Ramos (cell line): ENCODE results near the gene CLSTN1.

Source experiments
- in situ Hi-C: fragments of 300-500 bp; cut with MboI; formaldehyde crosslinking; loops from one replicate; pipeline ENCODE4 v1.14.3; 2022; ENCODE audit warnings: low sequenced_read_pairs; ENCODE audit not compliant: unreplicated experiment

CLSTN1 gene

GRCh38 chr1:9852410-9853248 lies 28.9 kb upstream of the CLSTN1 start:
- in situ Hi-C loops, result no loop called here

DNA sequence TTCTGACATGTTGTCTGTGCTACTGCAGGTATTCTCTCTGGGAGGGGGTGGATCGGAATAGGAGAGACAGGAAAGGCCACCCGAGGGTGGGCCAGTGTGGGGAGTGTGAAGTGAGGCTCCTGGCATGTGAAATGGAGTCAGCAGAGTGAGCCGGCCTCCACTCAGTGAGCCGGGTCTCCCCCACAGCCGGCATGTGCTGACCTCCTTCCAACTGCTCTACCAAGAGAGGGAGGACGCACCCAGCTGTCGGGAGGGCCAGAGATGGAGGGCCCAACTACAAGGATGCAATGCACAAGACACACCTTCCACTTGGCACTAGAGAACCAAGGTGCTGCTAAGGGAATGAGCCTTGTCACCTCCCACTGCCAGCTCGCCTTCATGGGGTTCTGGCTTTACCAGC lies 28.2 kb upstream of the CLSTN1 start:
- in situ Hi-C loops, result no loop called here

DNA sequence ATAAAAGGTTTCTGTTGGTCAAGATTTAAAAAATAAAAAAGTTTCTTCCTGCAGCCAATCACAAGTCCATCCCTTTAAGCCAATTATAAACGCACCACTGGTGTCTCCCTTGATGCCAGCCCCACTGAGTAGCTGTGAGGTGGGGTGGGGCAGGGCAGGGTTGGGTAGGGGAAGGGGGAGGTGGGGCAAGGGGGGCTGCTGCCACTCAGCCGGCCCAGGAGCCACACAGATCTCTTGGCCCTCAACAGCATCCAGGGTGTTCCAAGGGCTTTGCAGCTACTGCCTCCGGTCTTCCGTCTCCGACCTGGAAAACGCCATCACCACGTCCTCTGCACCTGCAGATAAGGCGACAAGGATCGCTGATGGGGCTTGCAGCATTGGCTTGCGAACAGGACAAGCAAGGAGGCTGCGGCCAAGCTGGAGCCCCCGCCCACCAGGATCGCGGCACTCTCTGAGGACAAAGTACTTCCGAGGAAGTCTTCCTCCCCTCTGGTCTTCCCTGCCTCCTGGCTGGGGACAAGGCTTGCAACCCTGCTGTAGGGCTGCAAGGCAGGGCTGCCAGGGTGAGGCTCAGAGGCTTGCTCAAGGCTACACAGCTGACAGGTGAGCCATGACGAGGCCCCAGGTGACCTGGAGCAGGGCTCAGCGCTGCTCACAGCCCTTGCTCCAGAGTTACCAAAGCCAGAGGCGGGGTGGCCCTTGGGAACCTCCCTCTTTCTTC lies 26.8 kb upstream of the CLSTN1 start:
- in situ Hi-C loops, result no loop called here

DNA sequence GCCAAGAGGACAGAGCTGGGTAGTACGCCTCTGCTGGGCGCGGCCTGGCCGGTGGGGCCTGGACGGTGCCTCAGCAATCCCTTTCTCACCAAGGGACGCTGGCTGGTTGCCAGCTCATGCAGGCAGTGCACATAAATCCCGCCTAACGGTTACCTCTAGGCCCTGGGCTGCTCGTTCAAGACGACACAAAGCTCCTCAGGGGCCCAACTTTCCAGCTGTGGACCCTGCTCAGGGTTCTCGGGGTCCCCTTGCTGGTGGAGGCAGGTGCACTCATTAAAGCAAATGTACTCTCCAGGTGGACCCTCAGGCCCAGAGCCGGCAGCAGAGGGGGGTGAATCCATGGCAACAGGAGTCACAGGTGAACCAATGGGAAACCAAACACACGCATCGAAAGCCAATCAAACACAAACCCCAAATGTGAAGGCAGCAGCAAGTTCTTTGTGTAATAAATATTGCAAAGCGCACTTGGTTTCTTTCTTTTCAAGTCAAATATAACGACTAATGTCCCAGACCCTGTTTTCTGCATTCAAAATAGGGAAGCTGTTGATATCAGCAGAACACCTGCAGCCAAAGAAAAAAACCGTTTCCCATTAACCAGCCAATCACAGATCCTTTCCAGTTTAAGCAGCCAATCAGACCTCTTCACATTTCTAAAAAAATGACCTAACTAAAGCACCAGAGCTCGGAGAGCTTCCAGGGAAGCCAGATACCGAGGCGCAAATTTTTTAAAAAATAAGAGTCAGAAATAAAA lies 26.1 kb upstream of the CLSTN1 start:
- in situ Hi-C loops, result no loop called here

DNA sequence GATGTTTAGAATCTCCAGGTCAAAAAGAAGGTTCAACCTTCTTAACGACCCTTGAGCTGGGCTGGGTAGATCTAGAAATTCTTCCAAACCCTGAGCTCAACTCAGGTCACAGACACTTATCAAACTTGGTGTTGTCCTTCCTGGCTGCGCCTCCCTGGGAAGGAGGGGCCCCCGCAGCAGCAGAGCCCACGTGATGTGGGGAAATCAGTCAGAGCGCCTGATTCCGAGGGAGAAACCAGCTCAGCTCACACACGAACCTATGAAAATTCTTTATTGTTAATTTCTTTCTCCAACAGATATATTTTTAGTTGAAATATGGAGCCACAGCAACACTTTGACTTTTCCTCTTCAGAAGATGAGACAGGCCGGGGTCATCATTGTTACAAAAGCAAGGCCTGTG lies 24.3 kb upstream of the CLSTN1 start:
- in situ Hi-C loops, result no loop called here

DNA sequence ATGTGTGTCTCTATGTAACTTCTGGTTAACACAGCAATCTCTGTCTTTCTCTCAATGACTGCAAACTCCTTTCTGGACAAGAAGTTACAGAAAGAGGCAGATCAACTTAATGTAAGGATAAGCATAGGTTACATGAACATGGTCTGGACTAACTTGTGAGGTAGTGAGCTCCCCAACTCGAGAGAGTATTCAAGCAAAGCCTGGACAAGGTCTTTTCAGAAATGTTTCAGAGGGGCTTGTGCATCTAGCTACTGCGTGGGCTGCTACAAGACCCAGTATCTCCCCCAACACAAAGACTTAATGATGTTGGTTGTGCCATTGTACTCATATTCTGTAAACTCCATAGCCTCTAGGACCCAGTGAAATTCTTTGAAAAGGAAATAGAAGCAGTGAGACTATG lies 23.5 kb upstream of the CLSTN1 start:
- in situ Hi-C loops, result no loop called here

GRCh38 chr1:9846611-9847171 lies 22.9 kb upstream of the CLSTN1 start:
- in situ Hi-C loops, result no loop called here

GRCh38 chr1:9845914-9846313 lies 22.1 kb upstream of the CLSTN1 start:
- in situ Hi-C loops, result no loop called here

DNA sequence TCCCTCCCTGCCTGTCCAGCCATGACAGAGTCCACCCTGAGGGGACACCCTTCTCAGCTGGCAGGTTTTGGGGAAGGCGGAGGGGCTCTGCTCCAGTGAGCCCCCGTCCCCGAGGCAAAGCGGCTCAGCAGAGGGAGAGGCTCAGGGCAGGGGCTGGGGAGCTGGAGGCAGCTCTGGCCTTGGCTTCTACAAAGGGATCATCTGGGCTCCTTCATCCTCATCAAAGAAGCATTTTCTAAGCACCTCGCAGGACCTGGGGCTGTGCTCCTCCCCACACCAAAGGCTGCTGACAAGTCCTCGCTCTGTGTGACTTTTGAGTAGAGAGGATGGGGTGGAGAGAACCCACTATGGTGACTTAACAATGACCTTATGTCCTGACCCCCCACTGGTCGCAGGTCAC lies 21.0 kb upstream of the CLSTN1 start:
- in situ Hi-C loops, result no loop called here

- in situ Hi-C loops, result no loop called here
These were observed 20.3 kb upstream of the CLSTN1 start for GRCh38 chr1:9844106-9844505.

DNA sequence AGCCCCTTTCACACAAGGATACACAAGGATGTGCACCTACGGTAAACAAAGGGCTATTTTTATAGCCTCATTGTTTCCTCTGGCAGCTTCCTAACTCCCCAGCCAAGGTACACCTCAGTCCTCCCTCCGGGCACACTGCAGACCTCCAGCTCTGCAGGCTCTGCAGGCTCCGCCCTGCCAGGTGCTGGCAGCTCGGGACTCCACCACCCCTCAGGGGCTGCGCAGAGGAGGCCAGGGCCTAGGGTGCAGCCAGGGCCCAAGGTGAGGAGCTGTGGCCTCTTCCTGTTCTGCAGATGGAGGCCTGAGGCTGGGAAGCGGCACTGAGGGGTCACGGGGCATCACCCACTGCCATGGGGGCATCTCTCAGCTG lies 19.8 kb upstream of the CLSTN1 start:
- in situ Hi-C loops, result no loop called here

DNA sequence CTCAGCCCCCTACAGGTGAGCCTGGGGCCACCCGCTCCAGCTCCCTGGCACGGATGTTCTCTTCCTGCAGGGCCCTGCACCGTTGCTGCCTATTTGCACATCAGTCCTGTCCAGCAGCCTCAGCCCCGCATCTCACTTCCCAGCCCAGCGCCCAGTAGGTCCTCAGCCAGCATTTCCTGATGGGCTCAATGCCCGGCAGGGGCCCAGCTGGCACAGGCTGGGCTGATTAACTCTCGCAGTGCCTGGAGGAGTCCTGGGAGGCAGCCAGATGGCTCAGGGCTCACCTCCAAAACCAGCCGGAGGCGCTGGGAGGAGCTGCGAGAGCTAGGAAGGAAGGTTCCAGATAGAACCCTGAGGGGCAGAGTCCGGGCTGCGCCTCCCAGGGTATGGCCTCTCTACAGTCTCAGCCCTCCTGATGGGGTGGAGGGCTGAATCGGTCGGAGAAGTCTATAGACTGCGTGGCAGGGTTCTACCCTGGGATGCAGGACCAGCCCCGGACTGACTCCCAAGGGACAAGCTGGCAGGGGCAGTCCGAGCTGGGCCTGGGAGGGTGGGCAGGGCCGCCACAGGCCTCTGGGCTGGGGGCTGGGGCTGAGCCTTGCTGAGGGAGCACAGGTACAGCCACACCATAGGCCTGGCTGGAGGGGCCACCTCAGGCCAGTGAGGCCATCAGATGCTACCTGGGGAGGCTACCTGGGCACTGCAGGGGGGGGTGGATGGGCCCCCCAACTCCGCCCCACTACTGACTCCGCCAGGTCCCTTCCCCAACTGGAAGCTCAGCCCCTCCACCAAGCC lies 19.2 kb upstream of the CLSTN1 start:
- in situ Hi-C loops, result no loop called here

GRCh38 chr1:9842073-9842711 lies 18.4 kb upstream of the CLSTN1 start:
- in situ Hi-C loops, result no loop called here

GRCh38 chr1:9841460-9841859 lies 17.7 kb upstream of the CLSTN1 start:
- in situ Hi-C loops, result no loop called here

DNA sequence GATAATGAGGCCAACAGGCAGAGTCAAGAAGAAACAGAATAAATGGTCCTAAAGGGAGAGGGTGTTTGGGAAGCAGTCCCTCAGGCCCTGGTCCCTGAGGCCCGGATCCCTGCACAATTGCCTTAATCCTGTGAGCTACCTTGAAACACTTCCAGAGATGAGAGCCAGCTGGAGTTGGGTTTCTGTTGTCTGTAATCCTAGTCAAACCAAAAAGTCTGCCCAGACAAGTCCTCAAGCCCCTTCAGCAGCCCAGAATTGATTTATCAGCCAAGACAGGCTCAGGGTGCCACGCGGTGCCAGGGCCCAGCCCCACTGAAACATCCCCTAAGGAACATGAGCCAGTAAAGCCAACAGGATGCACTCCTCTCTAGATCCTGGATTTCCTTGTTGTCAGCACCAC lies 16.4 kb upstream of the CLSTN1 start:
- in situ Hi-C loops, result no loop called here

DNA sequence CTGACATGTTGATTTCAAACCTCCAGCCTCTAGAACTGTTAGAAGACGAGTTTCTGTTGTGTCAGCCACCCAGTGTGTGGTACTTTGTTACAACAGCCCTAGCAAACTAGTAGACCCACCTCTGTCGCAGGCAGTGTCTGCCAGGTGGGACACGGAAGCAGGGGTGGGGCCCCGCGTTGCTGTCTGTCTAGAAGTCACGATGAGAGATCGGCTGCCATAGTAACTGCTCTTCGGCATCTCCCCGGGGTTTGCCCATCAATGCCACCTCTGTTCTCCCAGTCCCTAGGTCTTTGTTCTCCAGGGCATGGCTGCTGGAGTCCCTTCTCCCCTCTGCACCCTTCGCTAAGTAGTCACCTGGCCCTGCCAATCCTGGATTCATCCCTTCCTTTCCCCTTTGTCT lies 15.2 kb upstream of the CLSTN1 start:
- in situ Hi-C loops, result no loop called here

GRCh38 chr1:9836632-9836960 lies 12.8 kb upstream of the CLSTN1 start:
- in situ Hi-C loops, result no loop called here

DNA sequence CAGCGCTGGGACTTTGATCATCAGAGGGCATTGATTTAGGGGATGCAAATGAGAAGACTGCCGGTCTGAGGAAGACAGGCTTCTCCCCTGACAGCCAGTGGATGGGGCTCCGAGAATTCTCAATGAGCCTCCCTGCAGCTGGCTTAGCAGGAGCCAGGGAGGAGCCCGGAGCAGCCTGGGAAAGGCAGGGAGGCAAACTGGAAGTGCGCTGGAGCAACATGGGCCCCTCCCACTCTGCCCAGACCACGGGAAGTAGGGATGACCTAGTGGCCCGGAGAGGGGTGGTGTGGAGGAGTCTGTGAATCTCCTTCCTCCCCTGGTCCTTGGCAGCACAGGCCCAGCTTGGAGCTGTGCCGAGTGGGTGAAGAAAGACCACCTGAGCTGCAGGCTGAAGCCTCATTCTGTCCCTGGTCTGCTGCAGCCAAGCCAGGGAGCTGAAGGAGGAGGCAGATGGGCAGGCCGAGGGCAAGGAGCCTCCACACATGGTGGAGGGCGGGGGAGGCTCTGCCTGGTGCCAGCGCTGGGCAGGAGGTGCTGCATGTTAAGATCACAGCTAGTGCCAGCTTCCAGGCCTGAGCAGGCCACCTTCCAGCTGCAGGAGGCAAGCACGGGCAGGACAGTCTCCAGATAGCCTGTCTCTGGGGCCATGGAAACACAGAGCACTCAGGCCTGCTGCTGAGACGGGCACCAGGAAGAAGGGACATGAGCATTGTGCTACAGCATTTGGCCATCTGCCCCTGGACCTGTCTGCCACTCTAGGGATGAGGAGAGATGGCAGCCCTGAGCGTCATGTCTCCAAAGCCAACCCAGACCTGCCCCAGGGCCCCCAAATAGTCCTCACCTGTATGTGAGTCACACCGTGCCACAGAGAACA lies 12.2 kb upstream of the CLSTN1 start:
- in situ Hi-C loops, result no loop called here

GRCh38 chr1:9835404-9835757 lies 11.6 kb upstream of the CLSTN1 start:
- in situ Hi-C loops, result no loop called here
